Neural crest cell (in vitro differentiated cells): ENCODE results near the gene LCN1. TPM values are rescaled to one million over a fixed set of nuclear protein-coding genes. Genes with fewer than 3 reads are reported as not detected.
A peak's percentile ranks its signal among the peaks of the same experiment; 100 is the strongest.
"Not testable (repeated sequence)": the region's sequence is repeated elsewhere in the genome, so short reads cannot be mapped to it uniquely, and the experiment has no call there.

Experiments used
- DNase-seq: peaks from one replicate; pipeline ENCODE4 v3.0.0; 2021; ENCODE audit warnings: low read depth, mixed read lengths, low spot score
- H3K27ac Mint-ChIP-seq: one replicate; pipeline ENCODE4 v1.8.0; 2021; ENCODE audit warnings: mild to moderate bottlenecking, mixed read lengths; ENCODE audit not compliant: unreplicated experiment
- H3K27me3 Mint-ChIP-seq: 2 replicates; pipeline ENCODE4 v1.8.0; 2021; ENCODE audit warnings: low read depth, mild to moderate bottlenecking, mixed read lengths
- H3K36me3 Mint-ChIP-seq: 2 replicates; pipeline ENCODE4 v1.8.0; 2021; ENCODE audit warnings: low read depth, mild to moderate bottlenecking, mixed read lengths
- H3K4me1 Mint-ChIP-seq: 2 replicates; pipeline ENCODE4 v1.8.0; 2021; ENCODE audit warnings: mixed read lengths
- H3K4me3 Mint-ChIP-seq: one replicate; pipeline ENCODE4 v1.8.0; 2021; ENCODE audit warnings: mild to moderate bottlenecking, mixed read lengths
- H3K9me3 Mint-ChIP-seq: 2 replicates; pipeline ENCODE4 v1.8.0; 2021; ENCODE audit warnings: mixed read lengths
- CTCF ChIP-seq: fragments of 200-600 bp; sonication (generic); conservative IDR thresholded peaks from 2 replicates; pipeline ENCODE4 v1.5.0; 2021; ENCODE audit warnings: antibody characterized with exemption, mild to moderate bottlenecking
- total RNA-seq: library from RNA; stranded (reverse); gene quantifications from 2 replicates; pipeline ENCODE4 v1.2.1, GENCODE V29; 2021

LCN1 gene
- total RNA-seq, 1 donor from 2014 or later = not detected

DNA sequence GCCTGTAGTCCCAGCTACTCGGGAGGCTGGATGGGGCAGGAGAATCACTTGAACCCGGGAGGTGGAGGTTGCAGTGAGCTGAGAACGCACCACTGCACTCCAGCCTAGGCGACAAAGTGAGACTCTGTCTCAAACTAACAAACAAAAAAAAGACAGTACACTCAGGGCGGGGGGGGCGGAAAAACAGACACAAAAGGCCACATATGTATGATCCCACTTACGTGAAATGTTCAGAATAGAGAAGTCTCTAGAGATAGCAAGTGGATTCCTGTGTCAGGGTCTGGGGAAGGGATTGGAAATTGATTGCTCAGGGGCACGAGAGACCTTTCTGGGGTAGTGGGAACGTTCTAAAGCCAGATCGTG is 9.0 kb upstream of the LCN1 start:
- TF ChIP-seq CTCF = no peak
- Mint-ChIP-seq H3K4me1 (peaks cover 13% of the 10 kb centered on the region), H3K27ac (peak overlapping the region; percentile 4), H3K27me3 (no peaks in the 10 kb centered on the region), H3K36me3 (peaks cover 6% of the 10 kb centered on the region), H3K4me3 (no peak overlapping the region), H3K9me3 (peaks cover 7% of the 10 kb centered on the region)
- DNase-seq = no peak

- no peak for DNase-seq
- no peak overlapping the region for H3K4me3 Mint-ChIP-seq
- no peak for TF ChIP-seq CTCF
- H3K27me3 Mint-ChIP-seq = no peaks in the 10 kb centered on the region
- H3K36me3 Mint-ChIP-seq = peaks cover 6% of the 10 kb centered on the region
- peaks cover 7% of the 10 kb centered on the region for H3K9me3 Mint-ChIP-seq
- peaks cover 17% of the 10 kb centered on the region for H3K4me1 Mint-ChIP-seq
- H3K27ac Mint-ChIP-seq = no peak overlapping the region
Observed at GRCh38 chr9:135512904-135513303, 8.3 kb upstream of the LCN1 start.

- no peaks in the 10 kb centered on the region for H3K27me3 Mint-ChIP-seq
- no peak for DNase-seq
- TF ChIP-seq CTCF = no peak
- H3K4me3 Mint-ChIP-seq = no peak overlapping the region
- peaks cover 7% of the 10 kb centered on the region for H3K9me3 Mint-ChIP-seq
- H3K4me1 Mint-ChIP-seq = peaks cover 21% of the 10 kb centered on the region
- no peak overlapping the region for H3K27ac Mint-ChIP-seq
- peaks cover 6% of the 10 kb centered on the region for H3K36me3 Mint-ChIP-seq
Observed at GRCh38 chr9:135513351-135513846, 7.8 kb upstream of the LCN1 start.

DNA sequence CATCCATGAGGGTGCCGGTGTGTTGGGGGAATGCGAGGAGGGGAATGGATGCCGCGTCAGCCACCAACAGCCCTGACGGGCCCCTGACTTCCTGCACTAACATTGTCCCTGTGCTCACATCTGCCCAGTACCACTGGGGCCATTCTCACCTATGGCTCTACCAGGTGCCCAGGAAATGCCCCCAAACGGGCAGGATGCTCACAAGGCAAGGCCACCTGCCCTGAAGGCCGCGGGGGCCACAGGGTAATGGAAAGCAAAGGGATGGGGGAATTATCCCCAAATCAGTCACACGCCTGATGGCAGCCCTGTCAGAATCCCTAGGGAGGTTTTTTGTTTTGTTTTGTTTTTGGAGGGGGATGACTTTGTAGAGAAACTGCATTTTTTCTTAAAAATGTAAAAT is 7.3 kb upstream of the LCN1 start:
- H3K27ac Mint-ChIP-seq, H3K9me3 Mint-ChIP-seq, H3K36me3 Mint-ChIP-seq, DNase-seq, H3K4me3 Mint-ChIP-seq, H3K27me3 Mint-ChIP-seq: not testable (repeated sequence)
- peaks cover 23% of the 10 kb centered on the region for H3K4me1 Mint-ChIP-seq

GRCh38 chr9:135514342-135515082 is 6.7 kb upstream of the LCN1 start:
- H3K27ac Mint-ChIP-seq = no peak overlapping the region
- no peak for DNase-seq
- H3K4me1 Mint-ChIP-seq = peaks cover 23% of the 10 kb centered on the region
- H3K9me3 Mint-ChIP-seq = peaks cover 1% of the 10 kb centered on the region
- H3K27me3 Mint-ChIP-seq = no peaks in the 10 kb centered on the region
- TF ChIP-seq CTCF = no peak
- H3K36me3 Mint-ChIP-seq = peaks cover under 1% of the 10 kb centered on the region
- no peak overlapping the region for H3K4me3 Mint-ChIP-seq
